COR-L47 (cell line): Measurements from ENCODE around the gene USP2.
A peak's percentile ranks its signal among the peaks of the same experiment; 100 is the strongest.

Experiments
- DNase-seq: peaks from one replicate; lab custom pipeline; 2025; lab: John Stamatoyannopoulos, UW

Gene USP2

GRCh38 chr11:119341222-119342022, 40.1 kb downstream of the USP2 start:
- no peak for DNase-seq

DNA sequence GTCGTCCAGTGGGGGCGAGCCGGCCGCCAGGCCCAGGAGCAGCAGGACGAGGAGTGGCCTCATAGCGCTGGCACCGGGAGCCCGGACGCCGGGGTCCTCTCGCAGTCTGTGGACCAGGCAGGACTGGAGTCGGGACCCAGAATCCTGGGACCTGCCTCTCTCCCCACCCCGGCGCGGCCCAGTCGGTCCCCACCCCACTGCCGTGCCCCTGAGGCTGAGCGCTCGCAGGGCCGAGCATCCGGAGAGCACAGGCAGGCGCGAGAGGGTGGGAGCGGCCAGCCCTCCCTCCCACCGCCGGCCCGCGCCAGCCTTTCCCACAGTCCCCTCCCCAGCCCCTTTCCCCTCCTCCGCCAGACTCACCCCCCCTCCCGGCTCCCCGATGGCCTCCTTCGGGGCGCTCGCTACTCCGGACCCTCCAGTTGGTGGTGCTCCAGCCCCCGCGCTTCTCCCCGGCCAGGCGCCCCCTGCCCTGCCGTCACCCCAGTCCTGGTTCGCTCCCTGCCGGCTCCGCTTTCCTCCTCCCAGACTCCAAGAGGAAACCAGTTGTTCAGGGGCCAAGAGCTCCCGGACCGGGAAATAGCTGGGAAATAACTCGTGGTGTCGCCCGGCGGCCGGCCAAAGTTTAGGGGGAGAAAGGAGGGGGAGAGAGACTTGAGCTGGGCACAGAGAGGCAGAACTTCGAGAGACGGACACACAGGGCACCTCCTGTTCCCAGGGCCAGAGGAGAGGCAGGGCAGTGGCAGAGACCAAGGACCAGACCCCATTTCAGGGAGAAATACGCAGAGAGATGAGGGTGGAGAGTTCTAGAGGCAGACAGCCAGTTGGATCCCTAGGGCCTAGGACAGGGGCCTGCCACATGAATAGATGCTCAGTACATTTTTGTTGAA, 40.9 kb downstream of the USP2 start, which contains the start of gene C1QTNF5:
Gene C1QTNF5 (minus strand): TSS at position 549 of the 887 bp plus-strand sequence. CDS start 486 bp downstream, at position 63.
- no peak for DNase-seq

- peak; percentile 3 for DNase-seq
Measured at GRCh38 chr11:119339589-119340334, 41.7 kb downstream of the USP2 start.

- no peak for DNase-seq
Measured at GRCh38 chr11:119338965-119339588, 42.4 kb downstream of the USP2 start.

DNA sequence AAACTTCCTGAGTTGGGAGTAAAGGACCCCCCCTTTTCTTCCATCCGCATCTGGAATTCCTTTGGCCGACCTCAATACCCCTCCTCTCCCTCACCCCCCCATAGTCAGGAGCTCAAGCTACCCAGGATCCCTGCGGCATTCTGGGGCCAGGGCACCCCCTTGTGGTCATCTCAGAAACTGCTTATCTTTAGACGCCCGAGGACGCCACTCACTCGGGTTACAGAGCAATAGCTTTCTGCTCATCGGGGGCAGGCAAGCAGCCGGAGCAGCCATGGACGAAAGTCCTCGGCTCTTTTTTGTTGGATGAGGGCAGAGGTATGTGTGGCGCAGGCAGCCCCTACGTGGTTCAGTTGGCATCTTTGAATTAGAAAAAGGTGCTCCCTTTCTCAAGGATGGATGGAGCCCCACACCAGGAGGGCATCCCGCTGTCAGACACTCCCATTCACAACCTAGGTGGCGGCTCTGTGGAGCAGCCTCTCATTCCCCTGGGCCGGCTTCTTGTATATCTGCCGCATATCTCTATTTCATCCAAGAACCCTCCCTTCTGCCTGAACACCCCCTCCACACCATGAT, 43.1 kb downstream of the USP2 start:
- peak; percentile 19 for DNase-seq

DNA sequence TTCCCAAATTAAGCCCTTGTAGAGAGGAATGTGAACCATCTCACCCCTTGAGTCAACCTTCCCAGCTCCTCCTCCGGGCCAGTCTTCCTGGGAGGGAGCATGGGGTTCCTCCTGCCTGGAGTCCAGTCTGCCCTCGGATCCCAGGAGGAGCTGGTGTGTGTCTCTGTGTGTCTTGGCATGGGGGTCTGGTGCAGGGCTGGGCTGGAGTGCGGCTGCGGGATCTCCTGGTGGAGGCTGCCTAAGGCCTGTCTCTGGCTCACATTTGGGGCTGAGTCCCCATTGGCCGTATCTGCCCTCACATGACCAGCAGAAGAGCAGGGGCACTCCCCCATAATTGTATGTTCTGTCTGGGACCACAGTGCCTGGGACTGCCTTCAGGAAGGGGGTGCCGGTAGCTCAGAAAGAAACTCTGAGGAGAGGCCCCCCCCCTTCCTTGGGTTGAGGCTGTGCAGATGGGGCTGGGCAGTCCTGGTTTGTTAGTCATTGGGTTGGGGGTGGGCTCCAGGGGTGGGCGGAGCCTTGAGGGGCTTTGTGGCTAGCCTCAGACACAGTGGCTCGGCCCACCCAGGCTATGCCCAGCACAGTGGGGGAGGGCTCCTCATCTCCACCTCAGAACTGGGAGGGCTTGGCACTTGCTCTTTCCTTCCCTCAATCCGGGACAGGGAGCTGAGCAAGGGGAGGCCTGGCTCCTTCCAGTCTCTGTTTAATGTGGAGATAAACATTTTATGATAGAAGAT, 43.7 kb downstream of the USP2 start:
- DNase-seq = no peak

DNA sequence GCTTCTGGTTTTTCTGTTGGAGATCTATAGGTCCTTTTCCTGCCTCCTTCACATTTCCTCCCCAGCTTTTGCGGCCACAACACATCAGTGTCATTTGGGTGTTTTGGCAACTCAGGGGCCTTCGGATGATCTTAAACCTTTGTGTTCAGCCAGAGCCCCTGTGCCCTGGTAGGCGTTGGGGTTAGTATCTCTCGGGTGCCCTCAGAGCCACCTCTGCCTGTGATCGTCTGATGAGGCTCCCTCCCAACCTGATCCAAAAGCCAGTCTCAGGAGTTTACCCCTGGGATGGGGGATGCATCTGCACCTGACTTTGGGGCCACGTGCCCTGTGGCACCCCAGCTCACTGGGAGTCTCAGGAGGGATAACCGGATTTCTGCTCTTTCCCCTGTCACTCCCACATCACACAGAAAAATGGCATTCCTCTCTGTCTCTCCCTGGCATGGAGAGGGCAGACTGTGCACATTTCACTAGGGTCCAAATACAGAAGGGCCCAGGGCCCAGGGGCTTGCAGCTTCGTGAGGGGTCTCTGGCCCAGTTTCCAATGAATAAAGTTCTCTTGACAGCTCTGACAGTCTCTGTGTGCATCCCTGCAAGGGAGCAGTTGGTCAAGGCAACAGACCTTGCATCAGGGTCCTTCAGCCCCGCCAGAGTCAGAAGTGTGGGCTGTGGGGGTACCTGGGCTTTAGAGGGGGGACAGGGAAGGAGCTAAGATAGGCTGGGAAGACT, 44.6 kb downstream of the USP2 start:
- DNase-seq = no peak

GRCh38 chr11:119335655-119336543, 45.6 kb downstream of the USP2 start:
- DNase-seq = no peak

- DNase-seq = no peak
Measured at GRCh38 chr11:119335091-119335654, 46.3 kb downstream of the USP2 start.

- peak; percentile 98 for DNase-seq
Measured at GRCh38 chr11:119334174-119334930, 47.1 kb downstream of the USP2 start, which contains the start of gene RNF26. Gene RNF26, plus strand, starts transcription at chr11:119334527. Its CDS starts 596 bp downstream, at chr11:119335123.

GRCh38 chr11:119332111-119332765, 49.3 kb downstream of the USP2 start:
- no peak for DNase-seq

GRCh38 chr11:119330237-119330636, 51.3 kb downstream of the USP2 start:
- no peak for DNase-seq

GRCh38 chr11:119329320-119329719, 52.2 kb downstream of the USP2 start:
- DNase-seq = no peak

DNA sequence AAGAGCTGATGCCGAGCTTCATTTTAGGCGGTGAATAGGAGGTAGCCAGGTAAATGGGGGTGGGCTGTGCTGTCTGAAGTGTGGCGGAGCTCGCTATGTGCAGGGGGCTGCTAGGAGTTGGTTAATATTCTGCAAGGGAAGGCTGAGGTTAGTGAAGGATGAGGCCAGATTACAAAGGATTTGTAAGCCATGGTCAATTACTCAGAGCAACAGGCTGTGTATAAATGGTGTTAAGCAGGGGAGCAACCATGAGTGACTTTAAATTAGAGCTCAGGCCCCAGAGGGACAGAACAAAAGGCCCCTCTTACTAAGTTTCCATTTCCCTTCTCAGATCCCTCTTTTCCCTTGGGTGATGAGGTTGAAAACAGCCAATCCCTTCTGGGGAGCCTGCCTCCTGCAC, 57.3 kb downstream of the USP2 start:
- no peak for DNase-seq

GRCh38 chr11:119323532-119324033, 57.9 kb downstream of the USP2 start:
- DNase-seq = peak; percentile 68

GRCh38 chr11:119322921-119323531, 58.5 kb downstream of the USP2 start:
- no peak for DNase-seq

- no peak for DNase-seq
Measured at GRCh38 chr11:119322360-119322739, 59.1 kb downstream of the USP2 start.
